Measurements from ENCODE around the gene GPR31. TPM values are rescaled to one million over a fixed set of nuclear protein-coding genes. Genes with fewer than 3 reads are reported as not detected.

GPR31 gene
- total and polyA plus RNA-seq, 2 donors (not counting 1 experiment from before 2014, with no cell fraction given) = not detected

GRCh38 chr6:167161851-167162467 lies 4.2 kb upstream of the GPR31 start:
- Mint-ChIP-seq H3K27ac (no peak overlapping the region), H3K27me3 (no peaks in the 10 kb centered on the region), H3K4me1 (peaks cover 17% of the 10 kb centered on the region), H3K9me3 (ENCODE audit: insufficient read depth) (no peaks in the 10 kb centered on the region), H3K4me3 (no peak overlapping the region)
- POLR2A ChIA-PET = interaction anchor here (0.6 kb wide), 1 partner anchor 529 kb away, joined by 4 read pairs; no protein-coding TSS in a partner anchor
- Histone ChIP-seq H3K27me3 (replicated peaks in 1 of 4; ENCODE audit: control extremely low read depth in 1 of 4, control insufficient read depth in 3 of 4, insufficient read depth in 4 of 4, low read length in 3 of 4) (no peaks in the 10 kb centered on the region), H3K4me2 (replicated peaks; ENCODE audit: low read depth, low read length, poor library complexity, severe bottlenecking) (no peak overlapping the region), H2AFZ (ENCODE audit: insufficient read depth, low read depth, low read length, poor library complexity, severe bottlenecking) (no peak overlapping the region), H3K4me1 (ENCODE audit: control insufficient read depth in 2 of 2, insufficient read depth in 2 of 2, low read length in 2 of 2) (peaks cover 12% of the 10 kb centered on the region in 2 donors), H4K20me1 (ENCODE audit: control insufficient read depth, insufficient read depth, low read length, poor library complexity, severe bottlenecking) (no peaks in the 10 kb centered on the region), H3K79me2 (ENCODE audit: control insufficient read depth, insufficient read depth, low read length) (no peaks in the 10 kb centered on the region), H3K9ac (ENCODE audit: low read length) (no peak overlapping the region), H3K27ac (ENCODE audit: low read length in 2 of 2) (no peak overlapping the region), H3K9me3 (ENCODE audit: control extremely low read depth in 1 of 3, control insufficient read depth in 2 of 3, insufficient read depth in 1 of 3, low read length in 2 of 3) (no peaks in the 10 kb centered on the region), H3K36me3 (replicated peaks in 1 of 2; ENCODE audit: control extremely low read depth in 1 of 2, control insufficient read depth in 1 of 2, extremely low read depth in 1 of 2, insufficient read depth in 2 of 2, low read length in 1 of 2) (no peaks in the 10 kb centered on the region), H3K4me3 (ENCODE audit: control extremely low read depth in 1 of 5, extremely low read depth in 1 of 5, insufficient read depth in 1 of 5, low read depth in 2 of 5, low read length in 4 of 5) (no peak overlapping the region)
- CTCF ChIA-PET = interaction anchor here (0.7 kb wide), 1 partner anchor 172 kb away, joined by 3 read pairs; no protein-coding TSS in a partner anchor
- ATAC-seq (ENCODE audit: low read depth) (no peak), DNase-seq (no peak)
- TF ChIP-seq, protein P1, sequence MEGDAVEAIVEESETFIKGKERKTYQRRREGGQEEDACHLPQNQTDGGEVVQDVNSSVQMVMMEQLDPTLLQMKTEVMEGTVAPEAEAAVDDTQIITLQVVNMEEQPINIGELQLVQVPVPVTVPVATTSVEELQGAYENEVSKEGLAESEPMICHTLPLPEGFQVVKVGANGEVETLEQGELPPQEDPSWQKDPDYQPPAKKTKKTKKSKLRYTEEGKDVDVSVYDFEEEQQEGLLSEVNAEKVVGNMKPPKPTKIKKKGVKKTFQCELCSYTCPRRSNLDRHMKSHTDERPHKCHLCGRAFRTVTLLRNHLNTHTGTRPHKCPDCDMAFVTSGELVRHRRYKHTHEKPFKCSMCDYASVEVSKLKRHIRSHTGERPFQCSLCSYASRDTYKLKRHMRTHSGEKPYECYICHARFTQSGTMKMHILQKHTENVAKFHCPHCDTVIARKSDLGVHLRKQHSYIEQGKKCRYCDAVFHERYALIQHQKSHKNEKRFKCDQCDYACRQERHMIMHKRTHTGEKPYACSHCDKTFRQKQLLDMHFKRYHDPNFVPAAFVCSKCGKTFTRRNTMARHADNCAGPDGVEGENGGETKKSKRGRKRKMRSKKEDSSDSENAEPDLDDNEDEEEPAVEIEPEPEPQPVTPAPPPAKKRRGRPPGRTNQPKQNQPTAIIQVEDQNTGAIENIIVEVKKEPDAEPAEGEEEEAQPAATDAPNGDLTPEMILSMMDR (IDR thresholded peaks at IDR 0.05) = no peak
- no peak for TF ChIP-seq EZH2 (IDR thresholded peaks at IDR 0.05; ENCODE audit: borderline replicate concordance, insufficient read depth, low read depth, low read length, poor library complexity, severe bottlenecking)
- intact Hi-C loops (cut with micrococcal nuclease) = no loop called here
- WGBS (ENCODE audit: insufficient coverage) = 100% methylated on average over 4 of the region's 5 CpGs

GRCh38 chr6:167157414-167157813 lies 366 bp downstream of the GPR31 start:
- H3K36me3 ChIP-seq (replicated peaks in 1 of 2; ENCODE audit: control extremely low read depth in 1 of 2, control insufficient read depth in 1 of 2, extremely low read depth in 1 of 2, insufficient read depth in 2 of 2, low read length in 1 of 2) = no peaks in the 10 kb centered on the region
- intact Hi-C loops (cut with micrococcal nuclease) = loop anchor here (10.0 kb wide), 1 partner anchor 533 kb away; the partner anchor contains the start of gene RPS6KA2
- H3K4me1 ChIP-seq (ENCODE audit: control insufficient read depth in 2 of 2, insufficient read depth in 2 of 2, low read length in 2 of 2) = peaks cover 24 to 35% of the 10 kb centered on the region in 2 donors
- POLR2A ChIA-PET = no interaction called here
- no peaks in the 10 kb centered on the region for H3K79me2 ChIP-seq (ENCODE audit: control insufficient read depth, insufficient read depth, low read length)
- H3K27ac Mint-ChIP-seq = no peak overlapping the region
- H3K9me3 ChIP-seq (ENCODE audit: control extremely low read depth in 1 of 3, control insufficient read depth in 2 of 3, insufficient read depth in 1 of 3, low read length in 2 of 3) = no peaks in the 10 kb centered on the region
- H3K9me3 Mint-ChIP-seq (ENCODE audit: insufficient read depth) = no peaks in the 10 kb centered on the region
- peak; percentile 13 for DNase-seq
- no peak overlapping the region for H2AFZ ChIP-seq (ENCODE audit: insufficient read depth, low read depth, low read length, poor library complexity, severe bottlenecking)
- CTCF ChIA-PET = interaction anchor here (1.0 kb wide), 1 partner anchor 15 kb away, joined by 3 read pairs; no protein-coding TSS in a partner anchor
- no peaks in the 10 kb centered on the region for H3K27me3 Mint-ChIP-seq
- H3K9ac ChIP-seq (ENCODE audit: low read length) = no peak overlapping the region
- H3K27me3 ChIP-seq (replicated peaks in 1 of 4; ENCODE audit: control extremely low read depth in 1 of 4, control insufficient read depth in 3 of 4, insufficient read depth in 4 of 4, low read length in 3 of 4) = no peaks in the 10 kb centered on the region
- ATAC-seq (ENCODE audit: low read depth) = no peak
- no peak for TF ChIP-seq EZH2 (IDR thresholded peaks at IDR 0.05; ENCODE audit: borderline replicate concordance, insufficient read depth, low read depth, low read length, poor library complexity, severe bottlenecking)
- TF ChIP-seq, protein P1 (IDR thresholded peaks at IDR 0.05) = no peak
- 90% methylated on average over 18 of the region's 19 CpGs for WGBS (ENCODE audit: insufficient coverage)
- H4K20me1 ChIP-seq (ENCODE audit: control insufficient read depth, insufficient read depth, low read length, poor library complexity, severe bottlenecking) = no peaks in the 10 kb centered on the region
- H3K4me3 Mint-ChIP-seq = no peak overlapping the region
- no peak overlapping the region for H3K4me3 ChIP-seq (ENCODE audit: control extremely low read depth in 1 of 5, extremely low read depth in 1 of 5, insufficient read depth in 1 of 5, low read depth in 2 of 5, low read length in 4 of 5)
- H3K4me1 Mint-ChIP-seq = peaks cover 42% of the 10 kb centered on the region
- H3K4me2 ChIP-seq (replicated peaks; ENCODE audit: low read depth, low read length, poor library complexity, severe bottlenecking) = peak overlapping the region; percentile 45
- H3K27ac ChIP-seq (ENCODE audit: low read length in 2 of 2) = no peak overlapping the region
